Measurements from ENCODE around the gene PTGES. TPM values are rescaled to one million over a fixed set of nuclear protein-coding genes. Genes with fewer than 3 reads are reported as not detected.

The PTGES gene
- total RNA-seq, 1 donor from 2014 or later, result 2.5 TPM

DNA sequence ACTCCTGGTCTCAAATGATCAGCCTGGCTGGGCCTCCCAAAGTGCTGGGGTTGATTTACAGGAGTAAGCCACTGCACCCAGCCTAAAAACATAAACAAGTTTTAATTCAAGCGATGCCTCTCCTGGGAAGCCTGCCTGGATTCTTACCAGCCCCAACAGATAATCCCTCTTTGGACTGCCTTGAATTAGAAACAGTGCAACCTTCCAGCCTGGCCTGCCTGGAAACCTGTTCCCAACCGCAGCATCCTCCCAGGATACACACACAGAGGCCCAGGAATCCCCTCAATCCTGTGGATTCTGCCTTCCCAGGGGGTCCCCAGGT is 19.2 kb downstream of the PTGES start:
- H3K36me3 Mint-ChIP-seq (ENCODE audit: low read depth, unreplicated experiment), result no peaks in the 10 kb centered on the region
- TF ChIP-seq EZH2 (IDR thresholded peaks at IDR 0.05; ENCODE audit: insufficient read depth, low read length) (no peak), CTCF (IDR thresholded peaks at IDR 0.05; ENCODE audit: insufficient read depth, low read depth, low read length) (no peak)
- Histone ChIP-seq H3K4me3 (ENCODE audit: insufficient read depth, low read depth, low read length) (no peak overlapping the region), H3K36me3 (ENCODE audit: insufficient read depth, low read length) (no peaks in the 10 kb centered on the region), H3K9me3 (ENCODE audit: insufficient read depth, low read depth, low read length) (no peaks in the 10 kb centered on the region), H3K9ac (ENCODE audit: low read length) (no peak overlapping the region), H3K4me2 (ENCODE audit: low read length) (no peak overlapping the region), H3K79me2 (ENCODE audit: insufficient read depth, low read length) (no peaks in the 10 kb centered on the region), H3K27ac (ENCODE audit: low read depth, low read length) (no peak overlapping the region), H3K4me1 (ENCODE audit: insufficient read depth, low read length) (peaks cover 6% of the 10 kb centered on the region), H3K27me3 (ENCODE audit: insufficient read depth, low read length) (peaks cover 20% of the 10 kb centered on the region), H2AFZ (ENCODE audit: low read depth, low read length) (no peak overlapping the region), H4K20me1 (ENCODE audit: insufficient read depth, low read length) (no peaks in the 10 kb centered on the region)
- no peak overlapping the region for H3K4me3 Mint-ChIP-seq (ENCODE audit: unreplicated experiment)
- no peaks in the 10 kb centered on the region for H3K9me3 Mint-ChIP-seq (ENCODE audit: unreplicated experiment)
- peaks cover 50% of the 10 kb centered on the region for H3K27me3 Mint-ChIP-seq (ENCODE audit: low read depth, unreplicated experiment)
- FAIRE-seq (no peak), DNase-seq (ENCODE audit: low read depth) (no peak)
- H3K4me1 Mint-ChIP-seq (ENCODE audit: low read depth, unreplicated experiment), result no peaks in the 10 kb centered on the region
- no peak overlapping the region for H3K27ac Mint-ChIP-seq (ENCODE audit: unreplicated experiment)

GRCh38 chr9:129732946-129733631 is 19.8 kb downstream of the PTGES start:
- H3K27me3 Mint-ChIP-seq (ENCODE audit: low read depth, unreplicated experiment), result peaks cover 47% of the 10 kb centered on the region
- no peaks in the 10 kb centered on the region for H3K36me3 Mint-ChIP-seq (ENCODE audit: low read depth, unreplicated experiment)
- H3K9me3 ChIP-seq (ENCODE audit: insufficient read depth, low read depth, low read length), result no peaks in the 10 kb centered on the region
- DNase-seq (ENCODE audit: low read depth) (no peak), FAIRE-seq (no peak)
- H4K20me1 ChIP-seq (ENCODE audit: insufficient read depth, low read length), result no peaks in the 10 kb centered on the region
- no peak overlapping the region for H3K4me3 Mint-ChIP-seq (ENCODE audit: unreplicated experiment)
- no peak overlapping the region for H2AFZ ChIP-seq (ENCODE audit: low read depth, low read length)
- peaks cover 4% of the 10 kb centered on the region for H3K4me1 ChIP-seq (ENCODE audit: insufficient read depth, low read length)
- H3K27ac ChIP-seq (ENCODE audit: low read depth, low read length), result no peak overlapping the region
- no peak overlapping the region for H3K9ac ChIP-seq (ENCODE audit: low read length)
- H3K27me3 ChIP-seq (ENCODE audit: insufficient read depth, low read length), result peaks cover 20% of the 10 kb centered on the region
- H3K4me2 ChIP-seq (ENCODE audit: low read length), result no peak overlapping the region
- H3K9me3 Mint-ChIP-seq (ENCODE audit: unreplicated experiment), result no peaks in the 10 kb centered on the region
- H3K27ac Mint-ChIP-seq (ENCODE audit: unreplicated experiment), result no peak overlapping the region
- H3K36me3 ChIP-seq (ENCODE audit: insufficient read depth, low read length), result no peaks in the 10 kb centered on the region
- no peaks in the 10 kb centered on the region for H3K79me2 ChIP-seq (ENCODE audit: insufficient read depth, low read length)
- TF ChIP-seq EZH2 (IDR thresholded peaks at IDR 0.05; ENCODE audit: insufficient read depth, low read length) (no peak), CTCF (IDR thresholded peaks at IDR 0.05; ENCODE audit: insufficient read depth, low read depth, low read length) (no peak)
- H3K4me3 ChIP-seq (ENCODE audit: insufficient read depth, low read depth, low read length), result no peak overlapping the region
- H3K4me1 Mint-ChIP-seq (ENCODE audit: low read depth, unreplicated experiment), result no peaks in the 10 kb centered on the region

GRCh38 chr9:129732100-129732499 is 20.7 kb downstream of the PTGES start:
- Histone ChIP-seq H3K36me3 (ENCODE audit: insufficient read depth, low read length) (no peaks in the 10 kb centered on the region), H3K4me3 (ENCODE audit: insufficient read depth, low read depth, low read length) (no peak overlapping the region), H2AFZ (ENCODE audit: low read depth, low read length) (no peak overlapping the region), H3K27ac (ENCODE audit: low read depth, low read length) (no peak overlapping the region), H4K20me1 (ENCODE audit: insufficient read depth, low read length) (no peaks in the 10 kb centered on the region), H3K4me1 (ENCODE audit: insufficient read depth, low read length) (no peaks in the 10 kb centered on the region), H3K9me3 (ENCODE audit: insufficient read depth, low read depth, low read length) (no peaks in the 10 kb centered on the region), H3K4me2 (ENCODE audit: low read length) (no peak overlapping the region), H3K9ac (ENCODE audit: low read length) (no peak overlapping the region), H3K79me2 (ENCODE audit: insufficient read depth, low read length) (no peaks in the 10 kb centered on the region), H3K27me3 (ENCODE audit: insufficient read depth, low read length) (peaks cover 20% of the 10 kb centered on the region)
- no peak for DNase-seq (ENCODE audit: low read depth)
- no peak for FAIRE-seq
- Mint-ChIP-seq H3K36me3 (ENCODE audit: low read depth, unreplicated experiment) (no peaks in the 10 kb centered on the region), H3K27ac (ENCODE audit: unreplicated experiment) (no peak overlapping the region), H3K27me3 (ENCODE audit: low read depth, unreplicated experiment) (peaks cover 46% of the 10 kb centered on the region), H3K9me3 (ENCODE audit: unreplicated experiment) (no peaks in the 10 kb centered on the region), H3K4me1 (ENCODE audit: low read depth, unreplicated experiment) (no peaks in the 10 kb centered on the region), H3K4me3 (ENCODE audit: unreplicated experiment) (no peak overlapping the region)
- TF ChIP-seq EZH2 (IDR thresholded peaks at IDR 0.05; ENCODE audit: insufficient read depth, low read length) (no peak), CTCF (IDR thresholded peaks at IDR 0.05; ENCODE audit: insufficient read depth, low read depth, low read length) (no peak)
